Inflammatory macrophage (primary cell): Measurements from ENCODE around the gene DNPEP.

Source experiments
- DNase-seq, 2 donors: peaks; one replicate each; pipeline ENCODE4 v3.0.0-alpha.2; 2020 to 2022
- total RNA-seq, 18 experiments: gene quantifications; one replicate each; lab custom pipeline; 2026; ENCODE audit warnings: mixed read lengths in 6 of 18, inconsistent platforms in 2 of 18; lab: John Stamatoyannopoulos, UW

The DNPEP gene
- total RNA-seq = 24.3 to 56.0 (median 38.6) reads per million in 18 experiments

- DNase-seq = peak; percentile 91 to 95
These were observed at the start of gene DNPEP for GRCh38 chr2:219387306-219388120. TSS of gene DNPEP (minus strand) at chr2:219387912. CDS start at chr2:219387794, 118 bp downstream.

DNA sequence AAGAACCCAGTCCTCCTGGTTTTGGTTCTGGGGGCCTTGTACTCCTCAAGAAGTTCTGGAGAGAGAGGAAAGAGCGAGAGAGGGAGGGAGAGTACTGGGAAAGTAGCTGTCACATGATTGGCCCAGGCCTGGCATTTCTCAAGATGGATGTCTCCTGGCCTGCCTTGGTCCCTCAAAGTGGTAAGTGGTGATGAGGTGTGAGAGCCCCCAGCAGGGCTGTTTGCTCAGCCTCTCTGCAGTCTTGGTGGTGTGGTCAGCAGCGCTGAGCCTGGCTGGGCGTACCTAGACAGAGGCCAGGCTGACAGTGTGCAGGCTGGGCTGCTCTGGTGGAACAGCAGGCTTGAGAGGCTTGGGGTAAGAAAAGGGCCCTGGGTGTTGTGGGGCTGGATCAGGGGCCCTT is 49.4 kb upstream of the DNPEP start:
- no peak for DNase-seq

DNA sequence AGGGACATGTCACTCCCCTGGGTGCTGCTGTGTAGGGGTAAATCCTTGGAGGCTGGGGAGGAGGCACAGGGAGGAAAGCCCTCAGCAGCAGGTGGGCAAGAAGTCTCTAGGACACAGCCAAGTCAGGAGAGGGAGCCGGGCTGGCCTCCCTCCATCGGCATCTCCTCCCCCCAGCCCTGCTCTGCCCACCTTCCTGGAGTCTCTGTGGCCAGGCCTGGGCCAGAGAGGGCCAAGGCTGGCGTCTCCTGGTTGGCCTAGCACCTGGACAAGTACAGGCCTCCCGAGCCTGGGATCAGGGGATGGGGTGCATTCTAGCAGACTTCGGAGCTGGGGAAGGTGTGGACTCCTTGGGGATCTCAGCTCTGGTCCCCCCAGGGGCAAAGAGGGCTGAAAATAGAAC is 48.8 kb upstream of the DNPEP start:
- DNase-seq = no peak

DNA sequence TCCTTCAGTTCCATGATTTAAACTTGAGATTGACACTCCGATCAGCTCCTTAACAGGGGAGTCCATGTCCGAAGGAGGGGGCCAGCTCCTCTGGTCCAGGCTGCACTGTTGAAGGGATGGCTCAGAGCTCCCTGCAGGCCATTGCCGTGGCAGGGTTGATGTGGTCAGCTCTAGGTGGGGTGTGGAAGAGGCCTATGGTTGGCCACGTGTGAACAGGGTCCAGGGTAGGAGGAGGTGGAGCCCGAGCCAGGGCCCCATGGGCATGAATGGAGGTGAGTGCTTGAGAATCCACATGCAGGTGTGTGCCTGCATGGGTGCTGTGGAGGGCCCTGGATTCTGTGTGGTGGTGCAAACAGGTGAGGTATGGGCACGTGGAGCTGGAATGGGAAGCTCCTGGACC is 48.0 kb upstream of the DNPEP start:
- no peak for DNase-seq

- DNase-seq = no peak
These were observed 47.2 kb upstream of the DNPEP start, which contains the start of gene SPEG for GRCh38 chr2:219434718-219435525. TSS of gene SPEG (plus strand) at chr2:219434843. CDS start at chr2:219434978, 135 bp downstream.

- no peak for DNase-seq
These were observed 46.7 kb upstream of the DNPEP start for GRCh38 chr2:219434468-219434717.

GRCh38 chr2:219433666-219434467 is 46.2 kb upstream of the DNPEP start:
- peak; percentile 30 to 38 for DNase-seq

GRCh38 chr2:219430633-219431615 is 43.2 kb upstream of the DNPEP start:
- peak in 1 of 2 donors; percentile 29 for DNase-seq

- no peak for DNase-seq
These were observed 42.4 kb upstream of the DNPEP start for GRCh38 chr2:219429958-219430606.

- no peak for DNase-seq
These were observed 40.8 kb upstream of the DNPEP start for GRCh38 chr2:219428469-219428868.

DNA sequence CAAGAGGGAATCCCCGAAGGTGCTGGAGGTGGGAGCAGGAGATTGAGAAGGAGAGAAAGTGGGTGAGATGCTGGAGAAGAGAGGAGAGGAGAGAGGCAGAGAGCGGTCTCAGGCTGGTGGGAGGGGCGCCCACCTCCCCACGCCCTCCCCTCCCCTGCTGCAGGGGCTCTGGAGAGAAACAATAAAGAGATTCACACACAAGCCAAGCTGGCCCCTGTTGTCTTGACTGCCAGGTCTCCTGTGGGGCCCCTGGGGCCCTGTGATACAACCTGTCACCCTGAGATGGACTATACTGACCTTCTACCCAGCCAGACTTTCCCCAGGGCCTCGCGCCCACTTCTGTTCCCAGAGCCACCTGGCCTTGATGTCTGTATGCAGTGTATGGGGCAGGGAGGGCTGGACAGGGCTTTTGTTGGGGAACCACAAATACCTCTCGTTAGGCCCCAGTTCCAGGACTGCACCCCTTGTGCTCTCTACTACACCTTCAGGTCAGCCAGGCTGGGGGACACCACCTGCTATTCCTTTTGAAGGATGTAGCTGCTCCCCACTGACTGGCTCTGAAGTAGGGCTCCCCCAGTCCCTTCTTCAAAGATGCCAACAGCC is 38.9 kb upstream of the DNPEP start:
- no peak for DNase-seq

DNA sequence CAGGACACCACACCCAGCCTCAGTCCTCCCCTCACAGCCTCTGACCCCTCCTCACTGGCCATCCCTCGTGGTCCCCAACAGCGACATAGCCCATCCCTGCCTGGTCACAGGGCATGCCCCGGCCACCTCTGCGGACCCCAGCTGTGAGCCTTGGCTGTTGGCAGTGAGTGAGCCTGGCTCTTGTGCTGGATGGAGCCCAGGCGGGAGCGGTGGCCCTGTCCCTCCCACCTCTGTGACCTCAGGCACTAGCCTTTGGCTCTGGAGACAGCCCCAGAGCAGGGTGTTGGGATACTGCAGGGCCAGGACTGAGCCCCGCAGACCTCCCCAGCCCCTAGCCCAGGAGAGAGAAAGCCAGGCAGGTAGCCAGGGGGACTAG is 38.3 kb upstream of the DNPEP start:
- DNase-seq = no peak

DNA sequence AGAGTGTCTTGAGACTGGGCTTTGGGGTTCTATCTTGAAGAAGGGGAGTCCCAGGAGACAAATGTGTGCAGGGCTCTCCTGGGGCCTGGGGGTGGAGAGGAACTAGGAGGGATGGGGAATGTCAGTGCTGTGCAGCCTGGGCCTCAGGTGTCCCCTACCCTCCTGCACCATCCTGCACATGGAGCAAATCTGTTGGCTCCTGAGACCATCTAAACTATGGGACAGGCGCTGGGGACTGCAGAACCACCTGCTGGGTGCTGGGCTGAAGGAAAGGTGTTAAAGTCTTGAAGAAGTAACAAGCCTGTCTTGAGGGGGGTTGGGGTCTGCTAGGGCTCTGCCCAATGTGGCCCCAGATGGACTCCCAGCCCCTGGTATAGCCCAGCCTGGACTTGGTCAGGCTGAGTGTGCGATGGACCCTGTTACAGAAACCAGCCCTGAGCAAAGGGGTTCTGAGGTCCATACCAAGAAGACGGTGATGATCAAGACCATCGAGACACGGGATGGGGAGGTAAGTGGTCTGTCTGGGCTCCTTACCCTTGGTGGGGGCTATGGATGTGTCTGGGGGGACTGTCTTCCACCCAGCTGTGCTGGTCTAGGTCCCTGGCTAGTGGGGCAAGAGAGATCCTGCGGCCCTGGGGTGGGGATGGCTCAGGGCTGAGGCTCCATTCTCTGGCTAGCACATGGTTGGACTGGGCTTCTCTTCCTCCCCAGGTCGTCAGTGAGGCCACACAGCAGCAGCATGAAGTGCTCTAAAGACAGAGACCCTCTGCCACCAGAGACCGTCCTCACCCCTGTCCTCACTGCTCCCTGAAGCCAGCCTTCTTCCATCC is 37.7 kb upstream of the DNPEP start:
- no peak for DNase-seq

DNA sequence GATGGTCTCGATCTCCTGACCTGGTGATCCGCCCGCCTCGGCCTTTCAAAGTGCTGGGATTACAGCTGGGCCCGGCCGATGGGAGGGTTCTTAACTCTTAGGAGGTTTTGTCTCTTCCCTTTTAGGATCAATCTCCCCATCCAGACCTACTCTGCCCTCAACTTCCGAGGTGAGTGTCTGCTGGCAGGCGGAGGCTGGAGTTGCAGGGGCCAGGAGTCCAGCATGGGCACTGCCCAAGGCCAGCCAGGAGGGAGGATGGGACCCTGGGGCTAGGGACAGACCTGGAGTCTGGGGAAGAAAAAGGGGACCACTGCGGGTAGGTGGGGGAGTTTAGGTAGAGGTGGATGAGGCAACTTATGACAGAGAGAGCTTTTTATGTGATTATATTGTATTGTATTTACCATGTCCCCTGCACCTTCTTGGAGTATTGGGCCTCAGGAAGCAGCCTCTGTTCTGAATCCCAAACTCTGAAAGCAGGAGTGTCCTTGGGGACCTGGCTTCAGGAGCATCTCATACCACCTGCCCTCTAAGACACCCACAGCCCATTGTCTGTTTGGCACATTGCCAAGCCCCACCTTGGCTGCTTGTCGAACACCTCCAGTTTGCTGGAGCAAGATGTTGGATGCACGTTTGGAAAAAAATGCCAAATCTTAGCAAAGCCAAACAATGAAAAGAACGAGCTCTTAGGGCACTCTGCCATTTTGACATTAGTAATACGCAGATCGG is 36.1 kb upstream of the DNPEP start:
- DNase-seq = no peak

DNA sequence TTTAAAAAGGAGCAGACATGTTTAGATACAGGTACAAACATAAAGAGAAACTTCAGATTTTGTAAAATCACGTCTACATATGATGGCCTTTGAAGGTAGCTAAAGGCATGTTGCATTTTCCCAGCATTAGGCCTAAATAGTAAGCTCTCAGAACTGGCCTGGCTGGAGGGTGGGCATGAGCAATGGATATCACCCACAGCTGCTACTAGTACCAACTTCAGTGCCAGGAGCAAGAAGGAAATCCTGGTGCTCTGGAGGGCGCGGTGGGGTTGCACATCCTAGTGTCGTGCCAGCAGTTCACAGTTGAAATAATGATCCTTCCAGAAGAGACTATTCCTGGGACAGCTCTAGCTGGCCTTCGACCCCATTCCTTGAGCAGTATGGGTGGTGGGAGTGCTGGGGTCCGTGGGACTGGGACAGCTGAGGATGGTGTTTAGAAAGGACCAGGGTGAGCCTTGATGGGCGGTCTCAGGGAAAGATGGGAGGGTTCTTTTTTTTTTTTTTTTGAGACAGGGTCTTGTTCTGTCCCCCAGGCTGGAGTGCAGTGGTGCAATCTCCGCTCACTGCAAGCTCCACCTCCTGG is 35.3 kb upstream of the DNPEP start:
- DNase-seq = no peak

DNA sequence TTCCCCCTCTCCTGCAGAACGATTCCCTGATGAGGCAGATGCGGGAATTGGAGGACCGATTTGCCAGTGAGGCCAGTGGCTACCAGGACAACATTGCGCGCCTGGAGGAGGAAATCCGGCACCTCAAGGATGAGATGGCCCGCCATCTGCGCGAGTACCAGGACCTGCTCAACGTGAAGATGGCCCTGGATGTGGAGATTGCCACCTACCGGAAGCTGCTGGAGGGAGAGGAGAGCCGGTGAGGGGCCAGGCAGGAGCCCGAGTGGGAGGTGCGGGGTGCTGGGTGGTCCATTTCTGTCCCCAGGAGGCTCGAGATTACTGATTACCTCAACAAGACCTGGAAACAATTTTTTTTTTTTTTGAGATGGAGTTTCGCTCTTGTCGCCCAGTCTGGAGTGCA is 33.6 kb upstream of the DNPEP start:
- no peak for DNase-seq

DNA sequence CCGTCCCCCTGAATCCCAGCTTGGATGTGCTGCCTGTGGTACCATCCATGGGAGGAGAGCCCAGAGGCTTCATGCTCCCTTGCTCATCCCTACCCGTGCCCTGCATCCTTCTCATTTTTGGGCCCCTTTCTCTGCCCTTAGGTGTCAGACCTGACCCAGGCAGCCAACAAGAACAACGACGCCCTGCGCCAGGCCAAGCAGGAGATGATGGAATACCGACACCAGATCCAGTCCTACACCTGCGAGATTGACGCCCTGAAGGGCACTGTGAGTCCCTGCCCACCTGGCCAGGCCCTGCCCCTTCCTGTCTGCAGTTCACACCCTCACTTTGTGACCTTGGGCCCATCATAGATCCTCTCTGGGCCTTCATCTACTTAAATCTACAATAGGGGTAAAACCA is 33.0 kb upstream of the DNPEP start:
- DNase-seq = no peak

GRCh38 chr2:219419331-219420197 is 31.9 kb upstream of the DNPEP start:
- peak in 1 of 2 donors; percentile 34 for DNase-seq
